IPS-20b (cell line): ENCODE results near the gene OR2H2.

Experiments used
- H3K27ac ChIP-seq: one replicate; pipeline ENCODE4 v1.5.1; 2013; ENCODE audit warnings: low read length
- H3K27me3 ChIP-seq: 2 replicates; pipeline ENCODE4 v1.6.1; 2013; ENCODE audit warnings: mild to moderate bottlenecking, low read length, inconsistent platforms; ENCODE audit not compliant: insufficient read depth
- H3K36me3 ChIP-seq: 2 replicates; pipeline ENCODE4 v1.6.1; 2013; ENCODE audit warnings: low read depth, mild to moderate bottlenecking, inconsistent platforms, low read length, moderate library complexity; ENCODE audit not compliant: insufficient read depth
- H3K4me1 ChIP-seq: 2 replicates; pipeline ENCODE4 v1.6.1; 2013; ENCODE audit warnings: mild to moderate bottlenecking, control low read depth, inconsistent platforms, low read length, moderate library complexity; ENCODE audit not compliant: insufficient read depth
- H3K4me3 ChIP-seq: 2 replicates; pipeline ENCODE4 v1.5.1; 2013; ENCODE audit warnings: mild to moderate bottlenecking, low read length, inconsistent platforms
- H3K9ac ChIP-seq: 2 replicates; pipeline ENCODE4 v1.6.1; 2013; ENCODE audit warnings: low read depth, mild to moderate bottlenecking, inconsistent platforms, low read length, moderate library complexity
- H3K9me3 ChIP-seq: 2 replicates; pipeline ENCODE4 v1.6.1; 2013; ENCODE audit warnings: mild to moderate bottlenecking, low read depth, low read length, inconsistent platforms; ENCODE audit not compliant: insufficient read depth

The OR2H2 gene

DNA sequence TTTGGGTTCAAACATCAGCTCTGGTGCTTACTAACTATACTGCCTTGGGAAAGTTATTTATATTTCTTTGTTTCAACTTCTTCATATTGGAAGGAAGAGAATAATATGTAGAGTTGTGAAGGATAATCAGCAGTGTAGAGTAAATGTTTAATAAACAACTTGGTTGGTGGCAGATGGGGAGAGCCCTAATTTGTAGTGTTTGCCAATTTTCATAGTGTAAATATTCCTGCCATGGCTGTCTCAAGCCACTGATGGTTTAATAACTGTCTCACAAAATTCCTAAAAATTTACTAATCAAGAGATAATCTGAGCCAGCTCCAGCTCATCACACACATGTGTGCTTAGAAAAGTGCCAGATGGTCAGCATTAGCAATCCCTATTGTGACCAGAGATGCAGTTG lies at the start of gene OR2H2:
OR2H2 (plus strand) TSS at position 301 of the 400 bp plus-strand sequence. CDS start 2,824 bp downstream, outside the sequence.
- Histone ChIP-seq H3K4me3 (no peak within 1 kb of the TSS), H3K27ac (no peak within 1 kb of the TSS), H3K27me3 (no peaks in the 10 kb centered on the region)

DNA sequence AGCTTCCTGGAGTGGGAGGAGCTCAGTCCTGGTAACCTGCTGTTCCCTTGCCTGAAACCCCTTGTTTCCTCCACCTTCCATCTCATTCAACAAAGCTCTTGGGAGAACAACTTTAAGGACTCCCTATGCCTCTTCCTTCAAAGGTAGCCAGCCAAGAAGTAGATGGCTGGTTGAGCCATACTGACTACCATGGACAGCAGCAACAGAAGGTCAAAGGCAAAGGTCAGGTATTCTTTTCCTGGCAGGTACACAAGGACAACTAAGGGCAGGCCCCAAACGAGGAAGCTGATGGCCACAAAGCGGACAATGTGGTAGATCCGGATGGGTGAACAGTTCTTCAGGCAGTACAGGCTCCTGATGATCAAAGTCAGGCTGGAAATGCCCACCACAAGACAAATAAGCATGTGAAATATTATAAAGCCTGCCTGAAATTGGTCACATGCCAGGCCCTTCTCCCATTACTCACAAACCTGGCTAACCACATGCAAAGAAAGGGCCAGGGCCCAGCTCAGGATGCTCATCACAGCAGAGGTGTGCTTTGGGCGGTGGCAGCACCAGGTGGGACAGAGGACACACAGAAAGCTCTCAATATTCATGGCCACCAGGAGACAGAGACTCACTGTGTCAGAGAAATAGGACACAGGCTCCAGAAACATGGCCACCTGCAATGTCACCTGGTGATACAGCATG lies 47.1 kb upstream of the OR2H2 start:
- Histone ChIP-seq H3K27me3 (no peaks in the 10 kb centered on the region), H3K4me3 (no peak overlapping the region), H3K27ac (no peak overlapping the region), H3K4me1 (no peaks in the 10 kb centered on the region), H3K9ac (no peak overlapping the region), H3K36me3 (no peaks in the 10 kb centered on the region), H3K9me3 (no peaks in the 10 kb centered on the region)

More for the DNA sequence above, at the start of gene OR2H2:
- no peaks in the 10 kb centered on the region for H3K4me1 ChIP-seq
- H3K9ac ChIP-seq = no peak within 1 kb of the TSS
- H3K36me3 ChIP-seq = no peaks in the 10 kb centered on the region
- H3K9me3 ChIP-seq = no peaks in the 10 kb centered on the region

DNA sequence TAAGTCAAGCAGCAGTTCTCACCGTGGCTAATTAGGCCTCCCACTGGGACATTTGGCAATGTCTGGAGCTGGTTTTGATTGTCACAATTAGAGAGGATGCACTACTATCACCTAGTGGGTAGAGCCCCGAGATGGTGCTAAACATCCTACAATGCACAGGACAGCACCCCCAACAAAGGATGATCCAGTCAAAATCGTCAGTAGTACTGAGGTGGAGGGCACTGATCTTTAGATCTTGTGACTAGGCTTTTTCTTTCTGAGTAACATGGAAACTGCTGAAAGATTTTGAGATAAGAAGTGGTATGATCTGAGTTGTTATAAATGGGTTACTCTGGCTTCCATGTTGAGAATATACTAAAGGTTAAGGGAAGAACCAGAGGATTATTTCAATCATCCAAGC lies 37.3 kb upstream of the OR2H2 start:
- Histone ChIP-seq H3K36me3 (no peaks in the 10 kb centered on the region), H3K27ac (no peak overlapping the region), H3K27me3 (peaks cover 28% of the 10 kb centered on the region), H3K9ac (no peak overlapping the region), H3K4me1 (no peaks in the 10 kb centered on the region), H3K9me3 (no peaks in the 10 kb centered on the region), H3K4me3 (no peak overlapping the region)

DNA sequence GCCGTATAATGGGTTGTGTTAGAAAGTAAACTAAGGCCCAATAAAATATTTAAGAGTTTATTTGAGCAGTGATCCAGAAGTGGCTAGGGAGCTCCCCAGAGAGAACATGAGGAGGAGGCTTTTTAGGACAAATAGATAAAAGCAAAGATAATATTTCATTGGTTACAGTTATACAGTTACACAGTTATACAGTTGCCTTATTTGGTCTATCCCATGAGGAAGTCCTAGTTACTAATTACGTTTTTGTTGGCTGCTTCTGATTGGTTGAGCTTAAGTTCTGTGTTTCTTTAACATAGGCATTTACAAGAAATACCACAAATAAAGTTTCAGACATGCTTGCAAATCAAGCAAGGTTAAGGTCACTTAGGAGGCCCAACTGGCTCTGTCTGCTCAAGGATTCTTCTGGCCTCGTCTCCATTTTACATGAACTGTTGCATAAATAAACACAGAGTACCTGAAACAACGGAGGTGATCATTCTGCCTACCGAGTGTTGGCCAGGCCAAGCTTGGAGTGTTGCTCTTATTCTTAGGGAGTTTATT lies 32.3 kb upstream of the OR2H2 start:
- Histone ChIP-seq H3K9ac (peak overlapping the region; percentile 3; the same call in 1 of the 2 replicates), H3K27ac (no peak overlapping the region), H3K4me3 (peak overlapping the region; percentile 65; the same call in 1 of the 2 replicates), H3K36me3 (no peaks in the 10 kb centered on the region), H3K27me3 (peaks cover 79% of the 10 kb centered on the region), H3K4me1 (peaks cover 9% of the 10 kb centered on the region; the same call in 1 of the 2 replicates), H3K9me3 (no peaks in the 10 kb centered on the region)

DNA sequence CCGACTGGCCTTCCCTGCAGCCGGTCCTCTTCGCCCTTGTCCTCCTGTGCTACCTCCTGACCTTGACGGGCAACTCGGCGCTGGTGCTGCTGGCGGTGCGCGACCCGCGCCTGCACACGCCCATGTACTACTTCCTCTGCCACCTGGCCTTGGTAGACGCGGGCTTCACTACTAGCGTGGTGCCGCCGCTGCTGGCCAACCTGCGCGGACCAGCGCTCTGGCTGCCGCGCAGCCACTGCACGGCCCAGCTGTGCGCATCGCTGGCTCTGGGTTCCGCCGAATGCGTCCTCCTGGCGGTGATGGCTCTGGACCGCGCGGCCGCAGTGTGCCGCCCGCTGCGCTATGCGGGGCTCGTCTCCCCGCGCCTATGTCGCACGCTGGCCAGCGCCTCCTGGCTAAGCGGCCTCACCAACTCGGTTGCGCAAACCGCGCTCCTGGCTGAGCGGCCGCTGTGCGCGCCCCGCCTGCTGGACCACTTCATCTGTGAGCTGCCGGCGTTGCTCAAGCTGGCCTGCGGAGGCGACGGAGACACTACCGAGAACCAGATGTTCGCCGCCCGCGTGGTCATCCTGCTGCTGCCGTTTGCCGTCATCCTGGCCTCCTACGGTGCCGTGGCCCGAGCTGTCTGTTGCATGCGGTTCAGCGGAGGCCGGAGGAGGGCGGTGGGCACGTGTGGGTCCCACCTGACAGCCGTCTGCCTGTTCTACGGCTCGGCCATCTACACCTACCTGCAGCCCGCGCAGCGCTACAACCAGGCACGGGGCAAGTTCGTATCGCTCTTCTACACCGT lies 31.5 kb upstream of the OR2H2 start:
- no peak overlapping the region for H3K27ac ChIP-seq
- H3K36me3 ChIP-seq = no peaks in the 10 kb centered on the region
- peak overlapping the region; percentile 3; the same call in 1 of the 2 replicates for H3K9ac ChIP-seq
- peaks cover 14% of the 10 kb centered on the region; the same call in 1 of the 2 replicates for H3K4me1 ChIP-seq
- H3K27me3 ChIP-seq = peaks cover 82% of the 10 kb centered on the region
- peak overlapping the region; percentile 65 for H3K4me3 ChIP-seq
- no peaks in the 10 kb centered on the region for H3K9me3 ChIP-seq

DNA sequence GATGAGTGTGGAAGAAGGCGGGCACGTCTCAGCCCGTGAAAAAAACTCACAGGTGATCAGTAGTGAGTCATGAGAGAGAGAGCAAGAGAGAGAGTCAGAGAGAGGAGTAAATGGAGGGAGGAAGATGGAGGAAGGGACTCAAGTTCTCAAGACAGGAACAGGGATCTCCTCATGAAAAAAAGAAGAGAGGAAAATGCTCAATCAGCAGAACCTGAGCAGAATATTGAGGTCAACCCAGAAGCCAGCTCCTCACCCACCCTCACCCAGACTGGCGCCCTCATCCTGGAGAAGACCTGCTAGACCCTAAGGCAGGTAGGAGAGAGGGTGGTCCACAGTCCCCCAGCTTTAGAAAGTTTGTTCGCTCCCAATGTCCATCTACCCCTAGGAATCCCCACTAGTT lies 30.2 kb upstream of the OR2H2 start:
- Histone ChIP-seq H3K27ac (no peak overlapping the region), H3K27me3 (peaks cover 88% of the 10 kb centered on the region), H3K9me3 (no peaks in the 10 kb centered on the region), H3K4me3 (no peak overlapping the region), H3K9ac (no peak overlapping the region), H3K36me3 (no peaks in the 10 kb centered on the region), H3K4me1 (peaks cover 20% of the 10 kb centered on the region; the same call in 1 of the 2 replicates)

DNA sequence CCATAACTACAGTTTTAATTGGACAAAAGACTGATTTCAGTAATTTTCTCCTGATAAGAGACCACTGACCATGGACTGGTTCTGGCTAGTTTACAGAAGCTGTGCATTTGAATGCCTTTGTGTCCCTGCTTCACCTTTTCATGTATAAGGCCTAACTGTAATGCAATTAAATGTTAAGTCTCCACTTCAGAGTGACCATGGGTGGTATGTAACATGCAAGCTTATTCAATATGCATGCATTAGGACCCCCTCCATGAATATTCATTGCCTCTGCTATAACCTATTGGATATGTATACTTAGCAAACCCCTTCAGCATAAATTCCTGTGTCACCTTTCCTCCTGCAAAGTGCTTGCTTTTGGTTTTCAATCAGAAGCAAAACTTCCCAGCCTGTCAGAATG lies 27.6 kb upstream of the OR2H2 start:
- Histone ChIP-seq H3K27ac (no peak overlapping the region), H3K4me3 (peak overlapping the region; percentile 35), H3K27me3 (peaks cover 70% of the 10 kb centered on the region), H3K9me3 (no peaks in the 10 kb centered on the region), H3K9ac (0 out of 2 replicates have a peak overlapping the region, but pooled peaks have one; percentile 19), H3K36me3 (no peaks in the 10 kb centered on the region), H3K4me1 (peaks cover 22% of the 10 kb centered on the region; the same call in 1 of the 2 replicates)

DNA sequence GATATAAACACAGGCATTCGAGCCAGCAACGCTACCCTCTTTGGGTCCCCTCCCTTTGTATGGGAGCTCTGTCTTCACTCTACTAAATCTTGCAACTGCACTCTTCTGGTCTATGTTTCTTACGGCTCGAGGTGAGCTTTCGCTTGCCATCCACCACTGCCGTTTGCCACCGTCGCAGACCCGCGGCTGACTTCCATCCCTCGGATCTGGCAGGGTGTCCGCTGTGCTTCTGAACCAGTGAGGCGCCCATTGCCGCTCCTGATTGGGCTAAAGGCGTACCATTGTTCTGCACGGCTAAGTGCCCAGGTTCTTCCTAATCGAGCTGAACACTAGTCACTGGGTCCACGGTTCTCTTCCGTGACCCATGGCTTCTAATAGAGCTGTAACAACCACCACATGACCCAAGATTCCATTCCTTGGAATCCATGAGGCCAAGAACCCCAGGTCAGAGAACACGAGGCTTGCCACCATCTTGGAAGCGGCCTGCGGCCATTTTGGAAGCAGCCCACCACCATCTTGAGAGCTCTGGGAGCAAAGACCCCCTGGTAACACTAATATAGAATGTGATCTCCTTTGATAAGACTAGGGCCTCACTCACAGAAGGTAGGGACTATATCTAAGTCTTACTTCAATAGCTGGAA lies 26.4 kb upstream of the OR2H2 start:
- Histone ChIP-seq H3K27me3 (peaks cover 58% of the 10 kb centered on the region), H3K4me1 (peaks cover 22% of the 10 kb centered on the region; the same call in 1 of the 2 replicates), H3K9ac (no peak overlapping the region), H3K27ac (no peak overlapping the region), H3K4me3 (no peak overlapping the region), H3K9me3 (no peaks in the 10 kb centered on the region), H3K36me3 (no peaks in the 10 kb centered on the region)

DNA sequence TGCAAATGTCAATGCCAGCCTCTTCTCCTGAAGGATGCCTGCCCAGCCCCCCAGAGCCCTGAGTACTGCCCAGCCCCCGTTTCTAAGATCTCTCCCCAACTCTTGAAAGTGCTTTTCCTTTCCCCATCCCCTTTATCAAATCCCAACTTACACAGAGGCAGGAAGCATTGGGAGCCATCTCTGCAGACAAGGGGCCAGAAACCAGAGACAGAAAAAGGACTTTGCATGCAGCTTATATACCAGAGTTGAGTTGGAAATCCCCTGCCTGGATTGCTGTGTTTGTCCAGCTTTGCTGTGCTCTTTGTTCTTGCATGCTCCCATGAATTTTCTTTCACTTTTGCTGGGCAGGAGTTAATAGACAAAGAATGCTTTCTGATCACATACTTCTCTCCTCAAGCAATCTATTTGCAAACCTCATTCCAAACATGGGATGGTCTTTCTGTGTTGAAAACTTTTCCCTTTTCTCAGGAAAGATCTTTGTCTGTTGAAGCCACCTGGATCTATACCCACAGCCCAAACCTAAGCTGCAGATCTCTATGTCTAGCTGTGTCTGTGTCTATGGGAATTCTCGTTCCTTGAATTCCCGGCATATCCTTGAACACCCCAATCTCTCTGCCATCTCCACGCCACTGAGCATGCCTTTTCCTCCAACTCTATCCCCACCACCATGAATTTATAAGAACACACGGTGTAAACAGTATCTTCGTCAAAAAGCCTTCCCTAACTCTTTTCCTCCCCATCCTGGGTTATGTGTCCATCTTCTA lies 25.2 kb upstream of the OR2H2 start, which contains the start of gene UBD:
UBD (minus strand) TSS at position 209 of the 764 bp plus-strand sequence; CDS start at position 178, 31 bp downstream.
- H3K36me3 ChIP-seq = no peaks in the 10 kb centered on the region
- H3K27me3 ChIP-seq = peaks cover 46% of the 10 kb centered on the region
- peaks cover 22% of the 10 kb centered on the region; the same call in 1 of the 2 replicates for H3K4me1 ChIP-seq
- H3K27ac ChIP-seq = no peak within 1 kb of the TSS
- H3K4me3 ChIP-seq = no peak within 1 kb of the TSS
- no peak within 1 kb of the TSS for H3K9ac ChIP-seq
- H3K9me3 ChIP-seq = no peaks in the 10 kb centered on the region

DNA sequence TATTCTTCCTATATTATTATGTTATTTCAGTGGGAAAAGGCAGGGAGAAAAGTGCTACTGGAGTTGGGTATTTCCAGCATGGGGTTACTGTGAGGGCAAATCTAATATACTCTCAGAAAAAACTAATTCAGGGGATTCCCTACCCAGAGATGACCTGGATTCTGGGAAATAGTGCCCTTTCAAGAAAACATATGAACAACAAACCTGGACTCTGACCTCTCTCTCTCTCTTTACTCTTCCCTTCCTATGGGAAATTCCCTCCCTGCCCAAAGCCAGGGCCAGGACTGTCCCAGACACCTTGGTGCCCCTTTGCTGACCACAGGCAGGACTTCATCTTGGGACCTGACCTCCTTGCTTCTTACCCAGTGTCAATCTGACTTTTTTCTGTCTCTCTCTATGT lies 23.8 kb upstream of the OR2H2 start:
- peaks cover 32% of the 10 kb centered on the region for H3K27me3 ChIP-seq
- no peak overlapping the region for H3K4me3 ChIP-seq
- no peak overlapping the region for H3K27ac ChIP-seq
- H3K36me3 ChIP-seq = no peaks in the 10 kb centered on the region
- H3K9ac ChIP-seq = no peak overlapping the region
- no peaks in the 10 kb centered on the region for H3K9me3 ChIP-seq
- H3K4me1 ChIP-seq = peaks cover 22% of the 10 kb centered on the region; the same call in 1 of the 2 replicates
